ENCODE measurements around the gene TENT5A. TPM values are rescaled to one million over a fixed set of nuclear protein-coding genes. Genes with fewer than 3 reads are reported as not detected.

TENT5A gene
- total RNA-seq, 1 donor from 2014 or later: 0.30 TPM

GRCh38 chr6:81764531-81764930 lies 12.1 kb upstream of the TENT5A start:
- no peak for DNase-seq
- Mint-ChIP-seq H3K36me3 (ENCODE audit: low read depth) (no peaks in the 10 kb centered on the region), H3K4me3 (no peak overlapping the region), H3K4me1 (no peaks in the 10 kb centered on the region), H3K27ac (no peak overlapping the region), H3K9me3 (no peaks in the 10 kb centered on the region), H3K27me3 (peaks cover 17% of the 10 kb centered on the region)
- intact Hi-C loops (cut with micrococcal nuclease): no loop called here

- no peaks in the 10 kb centered on the region for H3K36me3 Mint-ChIP-seq (ENCODE audit: low read depth)
- intact Hi-C loops (cut with micrococcal nuclease): no loop called here
- no peak overlapping the region for H3K27ac Mint-ChIP-seq
- H3K9me3 Mint-ChIP-seq: no peaks in the 10 kb centered on the region
- DNase-seq: peak; percentile 27
- H3K4me1 Mint-ChIP-seq: no peaks in the 10 kb centered on the region
- H3K4me3 Mint-ChIP-seq: no peak overlapping the region
- peaks cover 21% of the 10 kb centered on the region for H3K27me3 Mint-ChIP-seq
These were observed 11.5 kb upstream of the TENT5A start for GRCh38 chr6:81763968-81764367.

GRCh38 chr6:81763051-81763450 lies 10.6 kb upstream of the TENT5A start:
- no peak overlapping the region for H3K4me3 Mint-ChIP-seq
- H3K27me3 Mint-ChIP-seq: peaks cover 24% of the 10 kb centered on the region
- intact Hi-C loops (cut with micrococcal nuclease): no loop called here
- DNase-seq: peak; percentile 16
- no peaks in the 10 kb centered on the region for H3K9me3 Mint-ChIP-seq
- no peak overlapping the region for H3K27ac Mint-ChIP-seq
- H3K36me3 Mint-ChIP-seq (ENCODE audit: low read depth): no peaks in the 10 kb centered on the region
- no peaks in the 10 kb centered on the region for H3K4me1 Mint-ChIP-seq

- peak; percentile 8 for DNase-seq
- Mint-ChIP-seq H3K9me3 (no peaks in the 10 kb centered on the region), H3K36me3 (ENCODE audit: low read depth) (no peaks in the 10 kb centered on the region), H3K27ac (no peak overlapping the region), H3K4me1 (no peaks in the 10 kb centered on the region), H3K27me3 (peaks cover 26% of the 10 kb centered on the region), H3K4me3 (no peak overlapping the region)
- intact Hi-C loops (cut with micrococcal nuclease): no loop called here
These were observed 10.1 kb upstream of the TENT5A start for GRCh38 chr6:81762606-81763005.

- intact Hi-C loops (cut with micrococcal nuclease): no loop called here
- Mint-ChIP-seq H3K4me3 (no peak overlapping the region), H3K36me3 (ENCODE audit: low read depth) (no peaks in the 10 kb centered on the region), H3K9me3 (no peaks in the 10 kb centered on the region), H3K27ac (no peak overlapping the region), H3K4me1 (no peaks in the 10 kb centered on the region), H3K27me3 (peaks cover 27% of the 10 kb centered on the region)
- DNase-seq: no peak
These were observed 9.7 kb upstream of the TENT5A start for GRCh38 chr6:81762132-81762531.

GRCh38 chr6:81761197-81761596 lies 8.7 kb upstream of the TENT5A start:
- H3K27ac Mint-ChIP-seq: no peak overlapping the region
- no peaks in the 10 kb centered on the region for H3K4me1 Mint-ChIP-seq
- no peak overlapping the region for H3K4me3 Mint-ChIP-seq
- H3K9me3 Mint-ChIP-seq: no peaks in the 10 kb centered on the region
- no peaks in the 10 kb centered on the region for H3K36me3 Mint-ChIP-seq (ENCODE audit: low read depth)
- intact Hi-C loops (cut with micrococcal nuclease): no loop called here
- DNase-seq: no peak
- peaks cover 28% of the 10 kb centered on the region for H3K27me3 Mint-ChIP-seq

GRCh38 chr6:81759782-81760181 lies 7.3 kb upstream of the TENT5A start:
- Mint-ChIP-seq H3K4me3 (no peak overlapping the region), H3K9me3 (no peaks in the 10 kb centered on the region), H3K27me3 (peaks cover 30% of the 10 kb centered on the region), H3K36me3 (ENCODE audit: low read depth) (no peaks in the 10 kb centered on the region), H3K27ac (no peak overlapping the region), H3K4me1 (no peaks in the 10 kb centered on the region)
- intact Hi-C loops (cut with micrococcal nuclease): loop anchor here (10.0 kb wide), 1 partner anchor 1755 kb away; the partner anchor contains the start of gene TTK
- no peak for DNase-seq

GRCh38 chr6:81758221-81758620 lies 5.7 kb upstream of the TENT5A start:
- Mint-ChIP-seq H3K4me3 (no peak overlapping the region), H3K27me3 (peaks cover 37% of the 10 kb centered on the region), H3K27ac (no peak overlapping the region), H3K4me1 (peaks cover 6% of the 10 kb centered on the region), H3K9me3 (no peaks in the 10 kb centered on the region), H3K36me3 (ENCODE audit: low read depth) (no peaks in the 10 kb centered on the region)
- no peak for DNase-seq
- intact Hi-C loops (cut with micrococcal nuclease): loop anchor here (10.0 kb wide), 1 partner anchor 1753 kb away; the partner anchor contains the start of gene TTK

- no peak overlapping the region for H3K4me3 Mint-ChIP-seq
- no peak for DNase-seq
- no peak overlapping the region for H3K27ac Mint-ChIP-seq
- no peaks in the 10 kb centered on the region for H3K9me3 Mint-ChIP-seq
- intact Hi-C loops (cut with micrococcal nuclease): loop anchor here (10.0 kb wide), 1 partner anchor 1752 kb away; the partner anchor contains the start of gene TTK
- no peaks in the 10 kb centered on the region for H3K36me3 Mint-ChIP-seq (ENCODE audit: low read depth)
- H3K4me1 Mint-ChIP-seq: peaks cover 11% of the 10 kb centered on the region
- H3K27me3 Mint-ChIP-seq: peaks cover 45% of the 10 kb centered on the region
These were observed 4.2 kb upstream of the TENT5A start for GRCh38 chr6:81756690-81757089.

- Mint-ChIP-seq H3K4me1 (peaks cover 20% of the 10 kb centered on the region), H3K36me3 (ENCODE audit: low read depth) (no peaks in the 10 kb centered on the region), H3K4me3 (no peak overlapping the region), H3K9me3 (no peaks in the 10 kb centered on the region), H3K27me3 (peaks cover 55% of the 10 kb centered on the region), H3K27ac (no peak overlapping the region)
- intact Hi-C loops (cut with micrococcal nuclease): loop anchor here (2.0 to 10.0 kb wide), 2 partner anchors 1151 to 1751 kb away; partner anchors contain the start of gene TTK
- DNase-seq: no peak
These were observed 3.1 kb upstream of the TENT5A start for GRCh38 chr6:81755551-81755950.

- Mint-ChIP-seq H3K36me3 (ENCODE audit: low read depth) (no peaks in the 10 kb centered on the region), H3K4me1 (peaks cover 21% of the 10 kb centered on the region), H3K9me3 (no peaks in the 10 kb centered on the region), H3K27ac (no peak overlapping the region), H3K27me3 (peaks cover 61% of the 10 kb centered on the region), H3K4me3 (no peak overlapping the region)
- intact Hi-C loops (cut with micrococcal nuclease): loop anchor here (2.0 to 10.0 kb wide), 4 partner anchors 492 to 1750 kb away; partner anchors contain the start of genes DOP1A, IBTK, TTK and UBE3D
- no peak for DNase-seq
These were observed 2.4 kb upstream of the TENT5A start for GRCh38 chr6:81754906-81755305.

GRCh38 chr6:81753711-81754577 lies 1.5 kb upstream of the TENT5A start:
- Mint-ChIP-seq H3K9me3 (no peaks in the 10 kb centered on the region), H3K36me3 (ENCODE audit: low read depth) (no peaks in the 10 kb centered on the region), H3K27me3 (peaks cover 66% of the 10 kb centered on the region), H3K4me3 (peak overlapping the region; percentile 89), H3K4me1 (peaks cover 21% of the 10 kb centered on the region), H3K27ac (peak overlapping the region; percentile 74)
- peak; percentile 93 for DNase-seq
- intact Hi-C loops (cut with micrococcal nuclease): loop anchor here (1.0 to 10.0 kb wide), 6 partner anchors 493 to 1807 kb away; partner anchors contain the start of genes DOP1A, ELOVL4, IBTK and TTK

GRCh38 chr6:81752921-81753710 lies 635 bp upstream of the TENT5A start:
- peak; percentile 89 for DNase-seq
- peaks cover 66% of the 10 kb centered on the region for H3K27me3 Mint-ChIP-seq
- H3K4me1 Mint-ChIP-seq: peaks cover 21% of the 10 kb centered on the region
- peak overlapping the region; percentile 74 for H3K27ac Mint-ChIP-seq
- H3K9me3 Mint-ChIP-seq: no peaks in the 10 kb centered on the region
- H3K36me3 Mint-ChIP-seq (ENCODE audit: low read depth): no peaks in the 10 kb centered on the region
- intact Hi-C loops (cut with micrococcal nuclease): loop anchor here (1.0 to 10.0 kb wide), 5 partner anchors 494 to 1806 kb away; partner anchors contain the start of genes DOP1A, ELOVL4, IBTK and TTK
- H3K4me3 Mint-ChIP-seq: peak overlapping the region; percentile 89

Measured in activated CD4-positive, alpha-beta T cell treated with anti-CD3 and anti-CD28 coated beads, Interleukin-2, amount 10 ng/mL, durations not matched to agents 24 days and 14 days (primary cell).